ENCODE data around the gene SHROOM1. TPM values are rescaled to one million over a fixed set of nuclear protein-coding genes. Genes with fewer than 3 reads are reported as not detected.

The SHROOM1 gene
- total RNA-seq, 2 donors from 2014 or later = 62.1 to 364 TPM

GRCh38 chr5:132821350-132821749 lies 9.1 kb downstream of the SHROOM1 start:
- WGBS = 83% methylated on average over 3 of the region's 3 CpGs
- Histone ChIP-seq H3K9me3 (no peaks in the 10 kb centered on the region), H3K36me3 (no peaks in the 10 kb centered on the region), H3K4me3 (no peak overlapping the region), H3K27me3 (replicated peaks; ENCODE audit: insufficient read depth) (no peaks in the 10 kb centered on the region), H3K4me1 (replicated peaks) (peaks cover 6% of the 10 kb centered on the region), H3K27ac (no peak overlapping the region)
- TF ChIP-seq POLR2AphosphoS5 (IDR thresholded peaks at IDR 0.05) = no peak
- no peak for TF ChIP-seq POLR2A (IDR thresholded peaks at IDR 0.05)
- TF ChIP-seq CTCF (IDR thresholded peaks at IDR 0.05) = no peak
- no peak for DNase-seq (ENCODE audit: low spot score)
- intact Hi-C loops (cut with DNase I) = loop anchor here (5.0 to 10.0 kb wide), 3 partner anchors 233 to 439 kb away; partner anchors contain the start of gene HSPA4

GRCh38 chr5:132820162-132820754 lies 10.2 kb downstream of the SHROOM1 start:
- Histone ChIP-seq H3K27ac (no peak overlapping the region), H3K9me3 (no peaks in the 10 kb centered on the region), H3K4me1 (replicated peaks) (peaks cover 6% of the 10 kb centered on the region), H3K27me3 (replicated peaks; ENCODE audit: insufficient read depth) (no peaks in the 10 kb centered on the region), H3K4me3 (no peak overlapping the region), H3K36me3 (no peaks in the 10 kb centered on the region)
- DNase-seq (ENCODE audit: low spot score) = peak; percentile 92
- intact Hi-C loops (cut with DNase I) = loop anchor here (5.0 to 10.0 kb wide), 3 partner anchors 235 to 438 kb away; partner anchors contain the start of gene HSPA4
- TF ChIP-seq CTCF (IDR thresholded peaks at IDR 0.05) (peak; percentile 80 to 96 (median 93)), POLR2AphosphoS5 (IDR thresholded peaks at IDR 0.05) (peak; percentile 60), POLR2A (IDR thresholded peaks at IDR 0.05) (no peak)
- WGBS = 30% methylated on average over 15 of the region's 15 CpGs

GRCh38 chr5:132819468-132819867 lies 11.0 kb downstream of the SHROOM1 start:
- H3K27ac ChIP-seq = no peak overlapping the region
- 22% methylated on average over 26 of the region's 26 CpGs for WGBS
- peaks cover 6% of the 10 kb centered on the region for H3K4me1 ChIP-seq (replicated peaks)
- no peak for DNase-seq (ENCODE audit: low spot score)
- H3K4me3 ChIP-seq = no peak overlapping the region
- H3K36me3 ChIP-seq = no peaks in the 10 kb centered on the region
- TF ChIP-seq POLR2A (IDR thresholded peaks at IDR 0.05) = no peak
- TF ChIP-seq CTCF (IDR thresholded peaks at IDR 0.05) = no peak
- TF ChIP-seq POLR2AphosphoS5 (IDR thresholded peaks at IDR 0.05) = no peak
- intact Hi-C loops (cut with DNase I) = no loop called here
- H3K27me3 ChIP-seq (replicated peaks; ENCODE audit: insufficient read depth) = no peaks in the 10 kb centered on the region
- no peaks in the 10 kb centered on the region for H3K9me3 ChIP-seq

GRCh38 chr5:132817011-132817410 lies 13.4 kb downstream of the SHROOM1 start:
- WGBS = 64% methylated on average over 1 of the region's 1 CpG
- Histone ChIP-seq H3K4me3 (no peak overlapping the region), H3K27me3 (replicated peaks; ENCODE audit: insufficient read depth) (no peaks in the 10 kb centered on the region), H3K36me3 (no peaks in the 10 kb centered on the region), H3K9me3 (no peaks in the 10 kb centered on the region), H3K4me1 (replicated peaks) (peaks cover 6% of the 10 kb centered on the region), H3K27ac (no peak overlapping the region)
- TF ChIP-seq CTCF (IDR thresholded peaks at IDR 0.05) = no peak
- TF ChIP-seq POLR2A (IDR thresholded peaks at IDR 0.05) = no peak
- TF ChIP-seq POLR2AphosphoS5 (IDR thresholded peaks at IDR 0.05) = no peak
- intact Hi-C loops (cut with DNase I) = no loop called here
- DNase-seq (ENCODE audit: low spot score) = no peak

- Histone ChIP-seq H3K4me1 (replicated peaks) (peaks cover 6% of the 10 kb centered on the region), H3K4me3 (no peak overlapping the region), H3K27me3 (replicated peaks; ENCODE audit: insufficient read depth) (no peaks in the 10 kb centered on the region), H3K36me3 (no peaks in the 10 kb centered on the region), H3K9me3 (no peaks in the 10 kb centered on the region), H3K27ac (no peak overlapping the region)
- intact Hi-C loops (cut with DNase I) = no loop called here
- no peak for TF ChIP-seq POLR2AphosphoS5 (IDR thresholded peaks at IDR 0.05)
- no peak for TF ChIP-seq CTCF (IDR thresholded peaks at IDR 0.05)
- no peak for TF ChIP-seq POLR2A (IDR thresholded peaks at IDR 0.05)
- DNase-seq (ENCODE audit: low spot score) = no peak
Observed at GRCh38 chr5:132816554-132816953, 13.9 kb downstream of the SHROOM1 start.

Data from prostate gland (tissue), 2 donors.